H9 (cell line): ENCODE data around the gene ADTRP. TPM values are rescaled to one million over a fixed set of nuclear protein-coding genes. Genes with fewer than 3 reads are reported as not detected.
"Not testable (repeated sequence)": the region's sequence is repeated elsewhere in the genome, so short reads cannot be mapped to it uniquely, and the experiment has no call there.

Experiments
- DNase-seq: peaks from one replicate; pipeline ENCODE4 v3.0.0-alpha.2; 2017
- H2AFZ ChIP-seq: one replicate; pipeline ENCODE4 v1.6.1; 2013; ENCODE audit warnings: mild to moderate bottlenecking, low read length, control low read depth, moderate library complexity
- H2AK5ac ChIP-seq: 2 replicates; pipeline ENCODE4 v1.6.1; 2013; ENCODE audit warnings: low read length, control low read depth, mixed read lengths; ENCODE audit not compliant: insufficient read length
- H2BK120ac ChIP-seq: one replicate; pipeline ENCODE4 v1.6.1; 2013; ENCODE audit warnings: low read depth, mild to moderate bottlenecking, low read length, control low read depth, inconsistent platforms; ENCODE audit not compliant: poor library complexity, severe bottlenecking
- H2BK12ac ChIP-seq: 2 replicates; pipeline ENCODE4 v1.6.1; 2013; ENCODE audit warnings: low read length, control low read depth, mixed read lengths, low read depth; ENCODE audit not compliant: insufficient read length
- H2BK15ac ChIP-seq: 2 replicates; pipeline ENCODE4 v1.6.1; 2013; ENCODE audit warnings: low read depth, low read length, control low read depth
- H2BK20ac ChIP-seq: one replicate; pipeline ENCODE4 v1.6.1; 2013; ENCODE audit warnings: low read depth, mild to moderate bottlenecking, low read length, control low read depth, inconsistent platforms; ENCODE audit not compliant: poor library complexity, severe bottlenecking
- H2BK5ac ChIP-seq: 2 replicates; pipeline ENCODE4 v1.6.1; 2013; ENCODE audit warnings: low read length, control low read depth, mixed read lengths; ENCODE audit not compliant: insufficient read length
- H3K14ac ChIP-seq: 2 replicates; pipeline ENCODE4 v1.6.1; 2013; ENCODE audit warnings: low read length, control low read depth; ENCODE audit not compliant: insufficient read depth
- H3K18ac ChIP-seq: 2 replicates; pipeline ENCODE4 v1.6.1; 2013; ENCODE audit warnings: low read depth, mild to moderate bottlenecking, mixed read lengths, low read length, control low read depth; ENCODE audit not compliant: insufficient read length
- H3K23ac ChIP-seq: 2 replicates; pipeline ENCODE4 v1.6.1; 2013; ENCODE audit warnings: low read length, control low read depth, mixed read lengths, low read depth; ENCODE audit not compliant: insufficient read length
- H3K23me2 ChIP-seq: 2 replicates; pipeline ENCODE4 v1.6.1; 2013; ENCODE audit warnings: low read depth, mild to moderate bottlenecking, mixed read lengths, low read length, control low read depth; ENCODE audit not compliant: insufficient read length, poor library complexity, severe bottlenecking
- H3K27ac ChIP-seq: 2 replicates; pipeline ENCODE4 v1.5.1; 2013; ENCODE audit warnings: low read length, control low read depth, mixed read lengths, low read depth; ENCODE audit not compliant: insufficient read length
- H3K27me3 ChIP-seq: 2 replicates; pipeline ENCODE4 v1.6.1; 2013; ENCODE audit warnings: low read length, control low read depth, inconsistent platforms; ENCODE audit not compliant: insufficient read depth
- H3K4ac ChIP-seq: 2 replicates; pipeline ENCODE4 v1.6.1; 2013; ENCODE audit warnings: low read depth, mild to moderate bottlenecking, control low read depth, inconsistent platforms, low read length, moderate library complexity
- H3K4me1 ChIP-seq: 2 replicates; pipeline ENCODE4 v1.6.1; 2013; ENCODE audit warnings: low read length, control low read depth, inconsistent platforms; ENCODE audit not compliant: insufficient read depth
- H3K4me2 ChIP-seq: 2 replicates; pipeline ENCODE4 v1.6.1; 2013; ENCODE audit warnings: low read length, control low read depth, mixed read lengths; ENCODE audit not compliant: insufficient read length, insufficient read depth
- H3K56ac ChIP-seq: 2 replicates; pipeline ENCODE4 v1.6.1; 2013; ENCODE audit warnings: low read depth, mild to moderate bottlenecking, mixed read lengths, low read length, control low read depth; ENCODE audit not compliant: insufficient read length
- H3K79me1 ChIP-seq: 2 replicates; pipeline ENCODE4 v1.6.1; 2013; ENCODE audit warnings: low read depth, mild to moderate bottlenecking, moderate library complexity, low read length, control low read depth, inconsistent platforms; ENCODE audit not compliant: insufficient read depth, poor library complexity, severe bottlenecking
- H3K79me2 ChIP-seq: 2 replicates; pipeline ENCODE4 v1.6.1; 2013; ENCODE audit warnings: low read length, control low read depth, inconsistent platforms; ENCODE audit not compliant: insufficient read depth
- H3K9ac ChIP-seq: 2 replicates; pipeline ENCODE4 v1.6.1; 2013; ENCODE audit warnings: low read length, control low read depth, mixed read lengths; ENCODE audit not compliant: insufficient read length; ENCODE audit errors: extremely low read depth
- H3K9me3 ChIP-seq: one replicate; pipeline ENCODE4 v1.6.1; 2013; ENCODE audit warnings: low read depth, low read length, inconsistent platforms; ENCODE audit not compliant: control insufficient read depth
- H3T11ph ChIP-seq: one replicate; pipeline ENCODE4 v1.6.1; 2013; ENCODE audit warnings: mild to moderate bottlenecking, low read length, control low read depth, inconsistent platforms
- H4K20me1 ChIP-seq: one replicate; pipeline ENCODE4 v1.6.1; 2013; ENCODE audit not compliant: control insufficient read depth, insufficient read length, insufficient read depth
- H4K5ac ChIP-seq: 2 replicates; pipeline ENCODE4 v1.6.1; 2013; ENCODE audit warnings: low read depth, mild to moderate bottlenecking, mixed read lengths, low read length, control low read depth; ENCODE audit not compliant: insufficient read length
- H4K8ac ChIP-seq: replicated peaks from 2 replicates; pipeline ENCODE4 v1.6.1; 2013; ENCODE audit warnings: low read length, control low read depth, mixed read lengths, low read depth; ENCODE audit not compliant: insufficient read length
- H4K91ac ChIP-seq: 2 replicates; pipeline ENCODE4 v1.6.1; 2013; ENCODE audit warnings: low read depth, mild to moderate bottlenecking, moderate library complexity, mixed read lengths, low read length, control low read depth; ENCODE audit not compliant: insufficient read length
- H3K27ac Mint-ChIP-seq, 3 experiments: 2 replicates in 2 of 3; 3 replicates in 1 of 3; pipeline ENCODE4 v1.8.0; 2020 to 2021; ENCODE audit warnings: mixed read lengths in 3 of 3, mild to moderate bottlenecking in 1 of 3, moderate library complexity in 1 of 3
- H3K27me3 Mint-ChIP-seq: 2 replicates; pipeline ENCODE4 v1.8.0; 2021; ENCODE audit warnings: low read depth, mild to moderate bottlenecking, moderate library complexity, mixed read lengths
- H3K36me3 Mint-ChIP-seq, 3 experiments: 2 replicates in 2 of 3; 3 replicates in 1 of 3; pipeline ENCODE4 v1.8.0; 2020 to 2021; ENCODE audit warnings: low read depth in 3 of 3, mixed read lengths in 3 of 3; ENCODE audit not compliant: insufficient read depth in 1 of 3
- H3K4me1 Mint-ChIP-seq, 2 experiments: 2 replicates each; pipeline ENCODE4 v1.8.0; 2020; ENCODE audit warnings: mixed read lengths in 2 of 2
- H3K4me3 Mint-ChIP-seq, 2 experiments: 2 replicates in 1 of 2; 3 replicates in 1 of 2; pipeline ENCODE4 v1.8.0; 2020 to 2021; ENCODE audit warnings: mild to moderate bottlenecking in 2 of 2, mixed read lengths in 2 of 2, moderate library complexity in 1 of 2
- H3K9me3 Mint-ChIP-seq, 2 experiments: 2 replicates in 1 of 2; 3 replicates in 1 of 2; pipeline ENCODE4 v1.8.0; 2020; ENCODE audit warnings: mild to moderate bottlenecking in 2 of 2, mixed read lengths in 2 of 2, moderate library complexity in 1 of 2
- CTCF ChIP-seq: fragments of 200-600 bp; sonication (generic); conservative IDR thresholded peaks from 3 replicates; pipeline ENCODE4 v1.8.0; 2021; ENCODE audit warnings: antibody characterized with exemption, mild to moderate bottlenecking
- WGBS: extraction: QIAGEN DNeasy Blood & Tissue Kit; methylation state at CpG from one replicate; pipeline ENCODE4 v1.1.7; 2013; ENCODE audit warnings: missing lambda C conversion rate, low lambda C conversion rate, mixed read lengths; ENCODE audit not compliant: insufficient read length; ENCODE audit errors: extremely low coverage; 5-methylcytosine and 5-hydroxymethylcytosine counted together
- total RNA-seq: library from RNA; stranded (reverse); gene quantifications from 2 replicates; pipeline ENCODE4 v1.2.1, GENCODE V29; 2021

ADTRP gene
- total RNA-seq, 1 experiment from 2014 or later: not detected

- no peaks in the 10 kb centered on the region; a peak in 2 of 5 replicates for H3K9me3 Mint-ChIP-seq
- Histone ChIP-seq H4K5ac (no peak overlapping the region), H2AK5ac (no peak overlapping the region), H3K9ac (no peak overlapping the region), H3K23ac (no peak overlapping the region), H3K79me2 (no peaks in the 10 kb centered on the region), H3K4me1 (0 out of 2 replicates have a peak, but pooled peaks cover 2% of the 10 kb centered on the region), H2BK120ac (no peak overlapping the region), H3K4ac (no peak overlapping the region), H3K56ac (no peak overlapping the region), H3K9me3 (no peaks in the 10 kb centered on the region), H3K23me2 (no peaks in the 10 kb centered on the region), H3K79me1 (no peaks in the 10 kb centered on the region), H4K8ac (no peak overlapping the region), H2BK20ac (no peak overlapping the region), H2BK5ac (no peak overlapping the region), H3K14ac (no peak overlapping the region), H4K91ac (no peak overlapping the region), H2AFZ (no peak overlapping the region), H3K18ac (no peak overlapping the region), H3K27ac (no peak overlapping the region), H2BK15ac (no peak overlapping the region), H3K27me3 (no peaks in the 10 kb centered on the region; the same call in 1 of the 2 replicates), H3T11ph (no peak overlapping the region), H4K20me1 (no peaks in the 10 kb centered on the region), H2BK12ac (no peak overlapping the region), H3K4me2 (no peak overlapping the region)
- TF ChIP-seq CTCF: no peak
- WGBS: no CpG with 5 or more reads among the region's 3 CpGs
- H3K27ac Mint-ChIP-seq: no peak overlapping the region
- peaks cover 0 to 11% (median 0%) of the 10 kb centered on the region in 3 experiments; a peak in 1 of 7 replicates for H3K36me3 Mint-ChIP-seq
- H3K4me1 Mint-ChIP-seq: peaks cover 21 to 22% of the 10 kb centered on the region in 2 experiments
- H3K27me3 Mint-ChIP-seq: no peaks in the 10 kb centered on the region; the same call in 1 of the 2 replicates
- no peak for DNase-seq
- H3K4me3 Mint-ChIP-seq: no peak overlapping the region
Observed at GRCh38 chr6:11689847-11690246, 88.8 kb downstream of the ADTRP start.

- H3K4me1 Mint-ChIP-seq: peaks cover 21 to 22% of the 10 kb centered on the region in 2 experiments
- H2BK5ac ChIP-seq, H4K5ac ChIP-seq, H2BK12ac ChIP-seq, H2BK120ac ChIP-seq, H2AFZ ChIP-seq, H3K4me2 ChIP-seq, H4K91ac ChIP-seq, H3K27ac Mint-ChIP-seq, H3K9ac ChIP-seq, H3K4me3 Mint-ChIP-seq, H2BK20ac ChIP-seq, H3K4ac ChIP-seq, H3K23me2 ChIP-seq, H2BK15ac ChIP-seq, H3K14ac ChIP-seq, H3K4me1 ChIP-seq, H3K79me2 ChIP-seq, H3K9me3 Mint-ChIP-seq, DNase-seq, H2AK5ac ChIP-seq, H3K56ac ChIP-seq, H3K18ac ChIP-seq, H3K9me3 ChIP-seq, H3K27me3 ChIP-seq, H3K23ac ChIP-seq, H3K27ac ChIP-seq, H4K20me1 ChIP-seq, H3K79me1 ChIP-seq, H4K8ac ChIP-seq, H3T11ph ChIP-seq, H3K27me3 Mint-ChIP-seq: not testable (repeated sequence)
- WGBS: no CpG with 5 or more reads among the region's 1 CpG
- H3K36me3 Mint-ChIP-seq: peaks cover 0 to 11% (median 0%) of the 10 kb centered on the region in 3 experiments; a peak in 1 of 7 replicates
Observed at GRCh38 chr6:11689400-11689799, 89.2 kb downstream of the ADTRP start.
